CD4-positive, alpha-beta T cell (primary cell): Measurements from ENCODE around the gene PLXNC1. TPM values are rescaled to one million over a fixed set of nuclear protein-coding genes. Genes with fewer than 3 reads are reported as not detected.
A peak's percentile ranks its signal among the peaks of the same experiment; 100 is the strongest.

Experiments
- ATAC-seq: fragments of 200-7000 bp; cut with Tn5 transposase; one replicate; pipeline ENCODE4 v1.10.0; 2022; ENCODE audit warnings: mild to moderate bottlenecking; ENCODE audit not compliant: poor library complexity
- CTCF ChIA-PET: fragments of 350-600 bp; sonication (Branson Sonifier 250); formaldehyde crosslinking; loops from one replicate; lab custom pipeline; 2021; ENCODE audit warnings: antibody characterized with exemption, inconsistent platforms; lab: Charles Lee
- POLR2A ChIA-PET: fragments of 350-600 bp; sonication (Branson Sonifier 250); formaldehyde crosslinking; loops from one replicate; lab custom pipeline; 2021; ENCODE audit warnings: antibody characterized with exemption, inconsistent platforms; lab: Charles Lee
- DNase-seq, 14 experiments: peaks; one replicate each; pipeline ENCODE4 v3.0.0-alpha.2; 2013 to 2020; ENCODE audit warnings: mixed read lengths in 2 of 14
- H3K27ac ChIP-seq, 2 donors: one replicate each; pipeline versions ENCODE4 v1.5.1 to v1.7.0; 2013; ENCODE audit warnings: low read length in 2 of 2, low read depth in 1 of 2, mild to moderate bottlenecking in 1 of 2
- H3K27me3 ChIP-seq, 2 experiments: 1 replicate in 1 of 2; 2 replicates in 1 of 2; pipeline versions ENCODE4 v1.6.1 to v1.7.0; 2013; ENCODE audit warnings: low read length in 2 of 2, control low read depth in 1 of 2, mild to moderate bottlenecking in 1 of 2, moderate library complexity in 1 of 2; ENCODE audit not compliant: insufficient read depth in 2 of 2, control insufficient read depth in 1 of 2
- H3K36me3 ChIP-seq: one replicate; pipeline ENCODE4 v1.6.1; 2013; ENCODE audit warnings: low read length, control low read depth; ENCODE audit not compliant: insufficient read depth
- H3K4me1 ChIP-seq: one replicate; pipeline ENCODE4 v1.6.1; 2013; ENCODE audit warnings: low read length, control low read depth; ENCODE audit not compliant: insufficient read depth
- H3K4me3 ChIP-seq: one replicate; pipeline ENCODE4 v1.5.1; 2013; ENCODE audit warnings: mild to moderate bottlenecking, low read length, moderate library complexity
- H3K9me3 ChIP-seq, 2 experiments: 1 replicate in 1 of 2; 2 replicates in 1 of 2; pipeline versions ENCODE4 v1.6.1 to v1.7.0; 2013; ENCODE audit warnings: low read length in 2 of 2, mild to moderate bottlenecking in 2 of 2, control low read depth in 1 of 2, moderate library complexity in 1 of 2; ENCODE audit not compliant: control insufficient read depth in 1 of 2, insufficient read depth in 1 of 2
- H3K27ac Mint-ChIP-seq: one replicate; pipeline ENCODE4 v1.8.0; 2020; ENCODE audit warnings: mixed read lengths
- H3K27me3 Mint-ChIP-seq: one replicate; pipeline ENCODE4 v1.8.0; 2021; ENCODE audit warnings: mixed read lengths
- H3K36me3 Mint-ChIP-seq: one replicate; pipeline ENCODE4 v1.8.0; 2021; ENCODE audit warnings: low read depth, mixed read lengths
- H3K4me1 Mint-ChIP-seq: one replicate; pipeline ENCODE4 v1.8.0; 2021; ENCODE audit warnings: low read depth, mixed read lengths
- H3K4me3 Mint-ChIP-seq: one replicate; pipeline ENCODE4 v1.8.0; 2020; ENCODE audit warnings: mild to moderate bottlenecking, mixed read lengths
- H3K9me3 Mint-ChIP-seq: one replicate; pipeline ENCODE4 v1.8.0; 2020; ENCODE audit warnings: mixed read lengths
- intact Hi-C, 2 experiments: fragments of 100-400 bp; cut with DNase I in 1 of 2; cut with micrococcal nuclease in 1 of 2; formaldehyde crosslinking; loops; one replicate each; pipeline versions ENCODE4 v1.15.1 to v1.9.0; 2023 to 2025; cut with DNase I, micrococcal nuclease
- total RNA-seq, 174 experiments: library from RNA in 2 of 174; stranded (reverse) in 2 of 174; gene quantifications; one replicate each; pipeline ENCODE4 v1.2.3 and lab custom pipeline; 2021 to 2026
- TF ChIP-seq, protein P1 (sequence below): fragments of 200-600 bp; IDR thresholded peaks from one replicate; pipeline ENCODE4 v1.8.0; 2022; ENCODE audit warnings: antibody characterized with exemption, mild to moderate bottlenecking

The PLXNC1 gene
- total RNA-seq, 2 experiments from 2014 or later: 5.2 to 5.3 TPM

DNA sequence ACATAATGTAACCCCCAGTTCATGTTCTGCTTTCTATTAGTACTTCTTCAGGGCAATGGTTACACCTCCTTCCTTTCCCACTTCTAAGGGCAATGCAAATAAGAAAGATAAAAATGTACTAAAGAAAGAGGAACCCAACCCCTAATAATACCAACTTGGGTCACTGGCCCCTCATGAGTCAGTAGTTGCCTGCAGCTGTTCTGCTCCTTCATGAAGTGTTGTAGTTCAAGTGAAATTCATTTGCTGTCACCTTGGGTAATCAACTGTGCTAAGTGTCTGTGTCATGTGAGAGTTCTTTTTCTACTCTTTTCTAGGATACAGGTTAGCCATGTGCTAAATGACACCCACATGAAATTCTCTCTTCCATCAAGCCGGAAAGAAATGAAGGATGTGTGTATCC is 91.8 kb downstream of the PLXNC1 start:
- Mint-ChIP-seq H3K27me3 (no peaks in the 10 kb centered on the region), H3K9me3 (no peaks in the 10 kb centered on the region), H3K4me1 (peaks cover 16% of the 10 kb centered on the region), H3K4me3 (no peak overlapping the region), H3K27ac (no peak overlapping the region), H3K36me3 (peaks cover 23% of the 10 kb centered on the region)
- H3K4me3 ChIP-seq: no peak overlapping the region
- ChIA-PET CTCF (no interaction called here), POLR2A (no interaction called here)
- no peaks in the 10 kb centered on the region for H3K9me3 ChIP-seq
- TF ChIP-seq, protein P1, sequence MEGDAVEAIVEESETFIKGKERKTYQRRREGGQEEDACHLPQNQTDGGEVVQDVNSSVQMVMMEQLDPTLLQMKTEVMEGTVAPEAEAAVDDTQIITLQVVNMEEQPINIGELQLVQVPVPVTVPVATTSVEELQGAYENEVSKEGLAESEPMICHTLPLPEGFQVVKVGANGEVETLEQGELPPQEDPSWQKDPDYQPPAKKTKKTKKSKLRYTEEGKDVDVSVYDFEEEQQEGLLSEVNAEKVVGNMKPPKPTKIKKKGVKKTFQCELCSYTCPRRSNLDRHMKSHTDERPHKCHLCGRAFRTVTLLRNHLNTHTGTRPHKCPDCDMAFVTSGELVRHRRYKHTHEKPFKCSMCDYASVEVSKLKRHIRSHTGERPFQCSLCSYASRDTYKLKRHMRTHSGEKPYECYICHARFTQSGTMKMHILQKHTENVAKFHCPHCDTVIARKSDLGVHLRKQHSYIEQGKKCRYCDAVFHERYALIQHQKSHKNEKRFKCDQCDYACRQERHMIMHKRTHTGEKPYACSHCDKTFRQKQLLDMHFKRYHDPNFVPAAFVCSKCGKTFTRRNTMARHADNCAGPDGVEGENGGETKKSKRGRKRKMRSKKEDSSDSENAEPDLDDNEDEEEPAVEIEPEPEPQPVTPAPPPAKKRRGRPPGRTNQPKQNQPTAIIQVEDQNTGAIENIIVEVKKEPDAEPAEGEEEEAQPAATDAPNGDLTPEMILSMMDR: no peak
- H3K4me1 ChIP-seq: peaks cover 11% of the 10 kb centered on the region
- DNase-seq (peak in 3 of 14 experiments; percentile 10 to 42 (median 31)), ATAC-seq (no peak)
- H3K36me3 ChIP-seq: peaks cover 3% of the 10 kb centered on the region
- H3K27me3 ChIP-seq: no peaks in the 10 kb centered on the region
- H3K27ac ChIP-seq: no peak overlapping the region
- intact Hi-C loops: no loop called here

DNA sequence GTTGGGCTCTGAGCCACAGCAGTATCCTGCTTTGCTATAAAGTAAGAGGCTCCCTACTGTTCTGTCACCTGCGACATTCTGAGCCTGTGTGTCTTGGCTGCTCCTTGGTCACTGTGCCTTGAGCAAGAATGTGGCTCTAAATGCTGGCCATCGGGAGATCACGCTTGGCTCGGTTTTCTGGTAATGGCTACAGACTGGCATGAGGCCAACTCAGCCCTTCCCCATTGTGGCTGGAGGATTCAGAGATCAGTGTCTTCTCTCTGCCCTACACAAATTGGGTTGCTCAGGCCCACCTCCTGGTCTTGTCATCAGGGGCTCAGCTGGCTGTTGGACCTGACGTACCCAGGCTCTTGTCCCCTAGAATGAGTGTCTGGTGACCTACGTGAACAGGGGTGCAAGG is 94.5 kb downstream of the PLXNC1 start:
- DNase-seq: no peak
- Histone ChIP-seq H3K27me3 (no peaks in the 10 kb centered on the region), H3K4me1 (peaks cover 20% of the 10 kb centered on the region), H3K4me3 (no peak overlapping the region), H3K27ac (no peak overlapping the region), H3K9me3 (no peaks in the 10 kb centered on the region), H3K36me3 (peaks cover 9% of the 10 kb centered on the region)
- Mint-ChIP-seq H3K9me3 (no peaks in the 10 kb centered on the region), H3K27me3 (no peaks in the 10 kb centered on the region), H3K4me3 (no peak overlapping the region), H3K4me1 (peaks cover 17% of the 10 kb centered on the region), H3K36me3 (peaks cover 28% of the 10 kb centered on the region), H3K27ac (no peak overlapping the region)
- intact Hi-C loops: no loop called here
- POLR2A ChIA-PET: no interaction called here
- CTCF ChIA-PET: no interaction called here
- TF ChIP-seq, protein P1: no peak
- no peak for ATAC-seq

DNA sequence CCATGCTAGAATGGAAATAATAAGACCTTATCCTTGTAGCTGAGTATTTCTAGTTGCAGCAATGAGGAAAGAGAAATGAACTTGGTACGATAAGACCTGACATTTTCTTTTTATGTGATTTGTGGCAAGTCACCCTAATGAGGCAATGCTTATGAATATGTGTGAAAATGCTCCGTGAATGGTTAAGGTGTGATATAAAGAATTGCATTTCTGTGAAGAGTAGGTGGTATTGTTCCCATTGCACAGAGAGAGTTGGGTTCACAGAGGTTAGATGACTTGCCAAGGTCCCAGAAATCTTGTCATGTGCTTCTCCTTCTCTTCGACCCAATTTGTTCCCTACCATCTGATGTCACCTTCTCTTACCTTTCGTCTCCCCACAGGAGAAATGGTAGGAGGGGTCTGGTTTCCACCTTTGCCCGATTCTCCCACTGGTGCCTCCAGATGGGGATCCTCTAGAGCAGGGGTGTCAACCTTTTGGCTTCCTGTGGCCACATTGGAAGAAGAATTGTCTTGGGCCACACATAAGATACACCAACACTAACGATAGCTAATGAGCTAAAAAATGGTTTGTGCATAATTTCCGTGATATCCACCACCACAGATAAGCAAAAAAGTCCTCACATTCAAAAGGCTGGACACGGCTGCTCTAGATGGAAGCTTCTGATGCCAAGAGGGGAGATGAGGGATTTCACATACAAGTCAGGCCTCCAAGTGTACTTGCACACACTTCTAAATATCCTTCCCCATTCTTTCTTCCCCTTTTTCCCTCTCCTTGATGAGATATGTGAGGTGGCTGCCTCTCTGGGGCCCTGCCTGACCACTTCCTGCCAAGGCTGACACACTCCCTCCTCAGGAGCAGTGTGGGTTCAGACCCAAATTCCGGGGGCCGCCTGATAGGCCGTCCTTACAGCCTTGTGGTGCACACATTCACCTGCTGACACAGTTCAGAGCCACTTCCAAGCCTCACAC is 96.1 kb downstream of the PLXNC1 start:
- Histone ChIP-seq H3K27ac (peak overlapping the region in 1 of 2 donors; percentile 0), H3K4me1 (peaks cover 20% of the 10 kb centered on the region), H3K27me3 (no peaks in the 10 kb centered on the region), H3K36me3 (peaks cover 16% of the 10 kb centered on the region), H3K9me3 (no peaks in the 10 kb centered on the region), H3K4me3 (no peak overlapping the region)
- CTCF ChIA-PET: no interaction called here
- DNase-seq: peak in 7 of 14 experiments; percentile 6 to 72 (median 38)
- POLR2A ChIA-PET: no interaction called here
- TF ChIP-seq, protein P1: no peak
- no peak overlapping the region for H3K4me3 Mint-ChIP-seq
- intact Hi-C loops: loop anchor here in 1 of 2 experiments (5.0 kb wide), 1 partner anchor 32 kb away; no protein-coding TSS in a partner anchor
- H3K9me3 Mint-ChIP-seq: no peaks in the 10 kb centered on the region
- peaks cover 17% of the 10 kb centered on the region for H3K4me1 Mint-ChIP-seq
- peak; percentile 41 for ATAC-seq
- no peaks in the 10 kb centered on the region for H3K27me3 Mint-ChIP-seq
- H3K27ac Mint-ChIP-seq: no peak overlapping the region
- H3K36me3 Mint-ChIP-seq: peaks cover 38% of the 10 kb centered on the region
